Astrocyte (in vitro differentiated cells and primary cell): ENCODE measurements around the gene CDC42BPA.

Experiments
- EZH2 ChIP-seq: IDR thresholded peaks from 2 replicates; pipeline ENCODE4 v1.6.1; 2012; ENCODE audit warnings: mild to moderate bottlenecking, low read length, inconsistent platforms; ENCODE audit not compliant: insufficient read depth
- TF ChIP-seq, protein P1 (sequence below): IDR thresholded peaks from 2 replicates; pipeline ENCODE4 v1.5.1; 2011; ENCODE audit warnings: low read depth, mild to moderate bottlenecking, inconsistent platforms, low read length, moderate library complexity; ENCODE audit not compliant: insufficient read depth

DNA sequence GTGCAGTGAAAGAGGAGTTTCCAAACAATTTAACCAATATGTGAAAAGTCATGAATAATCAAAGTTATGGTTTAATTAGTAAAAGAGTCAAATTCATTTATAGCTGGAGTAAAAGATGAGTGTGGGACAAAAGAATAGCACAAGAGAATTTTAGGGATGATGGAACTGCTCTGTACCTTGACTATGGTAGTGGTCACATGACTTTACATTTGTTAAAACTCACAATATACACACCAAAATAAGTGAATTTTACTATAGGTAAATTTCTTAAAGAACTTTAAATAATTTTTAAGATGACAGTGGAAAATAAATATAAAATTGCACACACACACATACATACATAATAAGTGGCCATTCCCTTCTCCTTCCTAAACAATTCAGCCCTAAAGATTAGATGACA, 13.6 kb downstream of the CDC42BPA start:
- TF ChIP-seq, protein P1, sequence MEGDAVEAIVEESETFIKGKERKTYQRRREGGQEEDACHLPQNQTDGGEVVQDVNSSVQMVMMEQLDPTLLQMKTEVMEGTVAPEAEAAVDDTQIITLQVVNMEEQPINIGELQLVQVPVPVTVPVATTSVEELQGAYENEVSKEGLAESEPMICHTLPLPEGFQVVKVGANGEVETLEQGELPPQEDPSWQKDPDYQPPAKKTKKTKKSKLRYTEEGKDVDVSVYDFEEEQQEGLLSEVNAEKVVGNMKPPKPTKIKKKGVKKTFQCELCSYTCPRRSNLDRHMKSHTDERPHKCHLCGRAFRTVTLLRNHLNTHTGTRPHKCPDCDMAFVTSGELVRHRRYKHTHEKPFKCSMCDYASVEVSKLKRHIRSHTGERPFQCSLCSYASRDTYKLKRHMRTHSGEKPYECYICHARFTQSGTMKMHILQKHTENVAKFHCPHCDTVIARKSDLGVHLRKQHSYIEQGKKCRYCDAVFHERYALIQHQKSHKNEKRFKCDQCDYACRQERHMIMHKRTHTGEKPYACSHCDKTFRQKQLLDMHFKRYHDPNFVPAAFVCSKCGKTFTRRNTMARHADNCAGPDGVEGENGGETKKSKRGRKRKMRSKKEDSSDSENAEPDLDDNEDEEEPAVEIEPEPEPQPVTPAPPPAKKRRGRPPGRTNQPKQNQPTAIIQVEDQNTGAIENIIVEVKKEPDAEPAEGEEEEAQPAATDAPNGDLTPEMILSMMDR, result no peak
- TF ChIP-seq EZH2, result no peak
